ENCODE results near the gene CCDC6. TPM values are rescaled to one million over a fixed set of nuclear protein-coding genes. Genes with fewer than 3 reads are reported as not detected.

The CCDC6 gene
- total RNA-seq, 1 experiment from 2014 or later, result 116 TPM

DNA sequence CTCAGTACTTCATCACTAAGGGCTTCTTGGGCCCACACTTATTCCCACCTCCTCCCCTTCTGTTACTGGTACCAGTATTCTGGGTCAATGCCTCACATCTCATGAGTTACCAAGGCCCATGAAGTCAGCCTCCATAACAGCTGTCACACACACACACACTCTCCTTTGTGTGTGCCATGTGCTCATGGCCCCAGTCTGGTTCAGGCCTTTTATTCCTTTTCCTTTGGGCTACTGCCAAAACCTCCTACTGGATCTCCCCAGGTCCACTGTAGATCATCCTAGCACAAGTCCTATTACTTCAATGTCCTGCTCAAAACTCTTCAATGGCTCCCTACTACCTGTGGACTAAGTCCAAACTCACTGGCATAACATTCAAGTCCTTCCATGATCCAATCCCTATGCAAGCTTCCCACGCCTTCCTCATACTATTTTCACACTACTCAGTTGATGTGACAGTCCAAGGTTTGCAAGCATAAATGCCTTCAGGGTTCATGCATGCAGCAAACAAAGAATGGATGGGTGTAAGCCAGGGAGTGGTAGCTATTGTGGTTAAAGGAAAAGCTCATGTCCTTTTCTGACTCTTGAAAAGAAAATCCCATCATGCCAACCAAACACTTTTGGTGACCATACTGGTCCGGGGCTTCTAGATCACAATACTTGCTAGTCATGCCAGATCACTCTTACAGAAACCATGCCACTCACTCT, 68.1 kb downstream of the CCDC6 start:
- no peaks in the 10 kb centered on the region; the same call in 1 of the 2 replicates for H3K4me1 ChIP-seq
- ChIA-PET POLR2A (interaction anchor here (0.5 kb wide), 1 partner anchor 13 kb away, joined by 5 read pairs; no protein-coding TSS in a partner anchor), CTCF (interaction anchor here (0.6 to 1.9 kb wide), 3 partner anchors 7 to 724 kb away, joined by 5 to 9 read pairs (median 6); partner anchors contain the start of gene CCDC6)
- no peak for DNase-seq
- no TSS peak for BruUV-seq (replicated peaks)
- Mint-ChIP-seq H3K9me3 (ENCODE audit: unreplicated experiment) (no peaks in the 10 kb centered on the region), H3K4me1 (ENCODE audit: low read depth, unreplicated experiment) (peaks cover 8% of the 10 kb centered on the region), H3K27me3 (ENCODE audit: insufficient read depth, unreplicated experiment) (no peaks in the 10 kb centered on the region), H3K4me3 (ENCODE audit: unreplicated experiment) (no peak overlapping the region), H3K27ac (ENCODE audit: unreplicated experiment) (no peak overlapping the region), H3K36me3 (ENCODE audit: insufficient read depth, unreplicated experiment) (peaks cover 28% of the 10 kb centered on the region)
- no peaks in the 10 kb centered on the region for H3K27me3 ChIP-seq (replicated peaks; ENCODE audit: control insufficient read depth, insufficient read depth, low read length)
- TF ChIP-seq CTCF (IDR thresholded peaks at IDR 0.05; ENCODE audit: insufficient read depth in 1 of 2, low read depth in 1 of 2, low read length in 1 of 2, severe bottlenecking in 1 of 2, unreplicated experiment in 1 of 2), result no peak
- no peaks in the 10 kb centered on the region for H3K36me3 ChIP-seq (ENCODE audit: control insufficient read depth, insufficient read depth, low read length)
- intact Hi-C loops (cut with micrococcal nuclease; ENCODE audit: unreplicated experiment), result no loop called here
- no peaks in the 10 kb centered on the region for H3K9me3 ChIP-seq
- no peak overlapping the region for H3K4me3 ChIP-seq (ENCODE audit: low read depth, low read length)

DNA sequence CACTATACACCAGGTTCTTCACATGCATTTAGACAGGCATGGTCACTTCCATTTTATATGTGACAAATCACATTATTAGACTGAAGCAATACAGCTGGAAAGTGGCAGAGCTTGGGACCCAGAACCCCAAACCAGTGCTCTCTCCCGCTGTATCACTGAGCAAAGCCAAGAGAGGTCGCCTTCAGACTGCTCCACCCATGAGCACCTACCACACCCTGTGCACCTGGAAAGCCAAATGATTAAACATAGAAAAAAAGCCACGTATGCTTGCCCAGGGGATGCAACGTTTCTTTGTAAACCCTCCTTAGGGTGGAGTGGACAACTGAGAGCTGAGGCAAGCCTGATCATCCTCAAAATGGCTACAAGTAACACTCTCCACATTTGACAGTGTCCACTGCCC, 72.5 kb downstream of the CCDC6 start:
- Histone ChIP-seq H3K4me1 (no peaks in the 10 kb centered on the region; the same call in 1 of the 2 replicates), H3K27me3 (replicated peaks; ENCODE audit: control insufficient read depth, insufficient read depth, low read length) (no peaks in the 10 kb centered on the region), H3K9me3 (no peaks in the 10 kb centered on the region), H3K36me3 (ENCODE audit: control insufficient read depth, insufficient read depth, low read length) (no peaks in the 10 kb centered on the region), H3K4me3 (ENCODE audit: low read depth, low read length) (no peak overlapping the region)
- BruUV-seq (replicated peaks), result no TSS peak
- POLR2A ChIA-PET, result no interaction called here
- no peak for TF ChIP-seq CTCF (IDR thresholded peaks at IDR 0.05; ENCODE audit: insufficient read depth in 1 of 2, low read depth in 1 of 2, low read length in 1 of 2, severe bottlenecking in 1 of 2, unreplicated experiment in 1 of 2)
- CTCF ChIA-PET, result interaction anchor here (0.6 kb wide), 1 partner anchor 19 kb away, joined by 4 read pairs; no protein-coding TSS in a partner anchor
- H3K36me3 Mint-ChIP-seq (ENCODE audit: insufficient read depth, unreplicated experiment), result peaks cover 33% of the 10 kb centered on the region
- H3K27me3 Mint-ChIP-seq (ENCODE audit: insufficient read depth, unreplicated experiment), result no peaks in the 10 kb centered on the region
- no peak overlapping the region for H3K27ac Mint-ChIP-seq (ENCODE audit: unreplicated experiment)
- DNase-seq, result no peak
- intact Hi-C loops (cut with micrococcal nuclease; ENCODE audit: unreplicated experiment), result no loop called here
- H3K4me3 Mint-ChIP-seq (ENCODE audit: unreplicated experiment), result no peak overlapping the region
- peaks cover 8% of the 10 kb centered on the region for H3K4me1 Mint-ChIP-seq (ENCODE audit: low read depth, unreplicated experiment)
- H3K9me3 Mint-ChIP-seq (ENCODE audit: unreplicated experiment), result no peaks in the 10 kb centered on the region

GRCh38 chr10:59832506-59832905, 73.8 kb downstream of the CCDC6 start:
- intact Hi-C loops (cut with micrococcal nuclease; ENCODE audit: unreplicated experiment), result no loop called here
- Mint-ChIP-seq H3K4me1 (ENCODE audit: low read depth, unreplicated experiment) (peaks cover 8% of the 10 kb centered on the region), H3K36me3 (ENCODE audit: insufficient read depth, unreplicated experiment) (peaks cover 30% of the 10 kb centered on the region), H3K9me3 (ENCODE audit: unreplicated experiment) (no peaks in the 10 kb centered on the region), H3K27me3 (ENCODE audit: insufficient read depth, unreplicated experiment) (no peaks in the 10 kb centered on the region), H3K4me3 (ENCODE audit: unreplicated experiment) (no peak overlapping the region), H3K27ac (ENCODE audit: unreplicated experiment) (no peak overlapping the region)
- Histone ChIP-seq H3K36me3 (ENCODE audit: control insufficient read depth, insufficient read depth, low read length) (no peaks in the 10 kb centered on the region), H3K4me1 (no peaks in the 10 kb centered on the region; the same call in 1 of the 2 replicates), H3K4me3 (ENCODE audit: low read depth, low read length) (no peak overlapping the region), H3K9me3 (no peaks in the 10 kb centered on the region), H3K27me3 (replicated peaks; ENCODE audit: control insufficient read depth, insufficient read depth, low read length) (no peaks in the 10 kb centered on the region)
- no peak for DNase-seq
- no peak for TF ChIP-seq CTCF (IDR thresholded peaks at IDR 0.05; ENCODE audit: insufficient read depth in 1 of 2, low read depth in 1 of 2, low read length in 1 of 2, severe bottlenecking in 1 of 2, unreplicated experiment in 1 of 2)
- ChIA-PET CTCF (interaction anchor here (1.4 to 1.5 kb wide), 2 partner anchors 41 to 74 kb away, joined by 4 to 6 read pairs; partner anchors contain the start of gene CCDC6), POLR2A (no interaction called here)
- no TSS peak for BruUV-seq (replicated peaks)

Measured in Caco-2 (cell line).